HG03457 (cell line): ENCODE results near the gene NDUFS6.
"Not testable (repeated sequence)": the region's sequence is repeated elsewhere in the genome, so short reads cannot be mapped to it uniquely, and the experiment has no call there.

Experiments
- ATAC-seq: cut with Tn5 transposase; IDR thresholded peaks from one replicate; pipeline ENCODE4 v1.9.1; 2021; ENCODE audit warnings: moderate number of reproducible peaks; ENCODE audit not compliant: unreplicated experiment

Gene NDUFS6

GRCh38 chr5:1796371-1797102, 4.7 kb upstream of the NDUFS6 start:
- ATAC-seq = no peak

- ATAC-seq = no peak
Measured at GRCh38 chr5:1797103-1797800, 4.0 kb upstream of the NDUFS6 start.

- no peak for ATAC-seq
Measured at GRCh38 chr5:1797855-1798254, 3.4 kb upstream of the NDUFS6 start.

GRCh38 chr5:1798589-1798988, 2.6 kb upstream of the NDUFS6 start:
- not testable (repeated sequence) for ATAC-seq

GRCh38 chr5:1799110-1799601, 2.1 kb upstream of the NDUFS6 start:
- peak; percentile 16 for ATAC-seq

- peak; percentile 41 for ATAC-seq
Measured at GRCh38 chr5:1799602-1800471, 1.4 kb upstream of the NDUFS6 start, which contains the start of gene MRPL36. Gene MRPL36, minus strand, starts transcription at chr5:1799837. Its CDS starts 902 bp downstream, at chr5:1798935.

GRCh38 chr5:1800472-1801221, 560 bp upstream of the NDUFS6 start:
- peak; percentile 21 for ATAC-seq

- no peak for ATAC-seq
Measured at GRCh38 chr5:1801967-1802295, 724 bp downstream of the NDUFS6 start.

- no peak for ATAC-seq
Measured at GRCh38 chr5:1803192-1803591, 2.0 kb downstream of the NDUFS6 start.

- no peak for ATAC-seq
Measured at GRCh38 chr5:1804001-1804690, 2.9 kb downstream of the NDUFS6 start.

- no peak for ATAC-seq
Measured at GRCh38 chr5:1805326-1805725, 4.1 kb downstream of the NDUFS6 start.

GRCh38 chr5:1805736-1806135, 4.5 kb downstream of the NDUFS6 start:
- no peak for ATAC-seq

GRCh38 chr5:1806199-1806598, 5.0 kb downstream of the NDUFS6 start:
- no peak for ATAC-seq

- no peak for ATAC-seq
Measured at GRCh38 chr5:1806974-1807373, 5.8 kb downstream of the NDUFS6 start.

GRCh38 chr5:1807451-1808185, 6.4 kb downstream of the NDUFS6 start:
- no peak for ATAC-seq

- no peak for ATAC-seq
Measured at GRCh38 chr5:1808439-1808838, 7.2 kb downstream of the NDUFS6 start.

GRCh38 chr5:1809416-1810035, 8.3 kb downstream of the NDUFS6 start:
- no peak for ATAC-seq

- ATAC-seq = no peak
Measured at GRCh38 chr5:1810581-1811101, 9.4 kb downstream of the NDUFS6 start.
